HFFc6 (cell line): ENCODE results near the gene PKN1. TPM values are rescaled to one million over a fixed set of nuclear protein-coding genes. Genes with fewer than 3 reads are reported as not detected.

ENCODE experiments used
- DNase-seq: peaks from one replicate; pipeline ENCODE4 v3.0.0-alpha.2; 2018
- H3K27ac Mint-ChIP-seq: 2 replicates; pipeline ENCODE4 v1.8.0; 2020; ENCODE audit warnings: mild to moderate bottlenecking, mixed read lengths
- H3K27me3 Mint-ChIP-seq: 2 replicates; pipeline ENCODE4 v1.8.0; 2021; ENCODE audit warnings: mild to moderate bottlenecking, moderate library complexity, mixed read lengths; ENCODE audit not compliant: insufficient read depth
- H3K36me3 Mint-ChIP-seq: 2 replicates; pipeline ENCODE4 v1.8.0; 2021; ENCODE audit warnings: low read depth, mixed read lengths
- H3K4me1 Mint-ChIP-seq: 2 replicates; pipeline ENCODE4 v1.8.0; 2020; ENCODE audit warnings: low read depth, mixed read lengths
- H3K4me3 Mint-ChIP-seq: 2 replicates; pipeline ENCODE4 v1.8.0; 2020; ENCODE audit warnings: mild to moderate bottlenecking, moderate library complexity, mixed read lengths
- H3K9me3 Mint-ChIP-seq: 2 replicates; pipeline ENCODE4 v1.8.0; 2020; ENCODE audit warnings: mild to moderate bottlenecking, mixed read lengths
- total RNA-seq, 6 experiments: library from RNA; stranded (reverse); fragmentation: NEBNext Ultra II Directional; extraction: Animal tissue kit (Norgen Biotek cat#: 25700); gene quantifications; 2 replicates in 1 of 6; 3 replicates in 5 of 6; pipeline ENCODE4 v1.2.3, GENCODE V29; 2021
- TF ChIP-seq, protein P1 (sequence below): fragments of 200-600 bp; sonication (generic); IDR thresholded peaks from 2 replicates; pipeline ENCODE4 v1.5.0; 2021; ENCODE audit warnings: antibody characterized with exemption, mild to moderate bottlenecking

PKN1 gene
- total RNA-seq, 6 experiments from 2014 or later: 132 to 173 (median 149) TPM

GRCh38 chr19:14408491-14409145, 24.5 kb upstream of the PKN1 start:
- peaks cover 12% of the 10 kb centered on the region for H3K27me3 Mint-ChIP-seq
- H3K36me3 Mint-ChIP-seq: peaks cover 41% of the 10 kb centered on the region
- DNase-seq: no peak
- H3K4me1 Mint-ChIP-seq: peaks cover 5% of the 10 kb centered on the region; the same call in 1 of the 2 replicates
- H3K27ac Mint-ChIP-seq: peak overlapping the region; percentile 8; the same call in 1 of the 2 replicates
- no peak overlapping the region for H3K4me3 Mint-ChIP-seq
- TF ChIP-seq, protein P1, sequence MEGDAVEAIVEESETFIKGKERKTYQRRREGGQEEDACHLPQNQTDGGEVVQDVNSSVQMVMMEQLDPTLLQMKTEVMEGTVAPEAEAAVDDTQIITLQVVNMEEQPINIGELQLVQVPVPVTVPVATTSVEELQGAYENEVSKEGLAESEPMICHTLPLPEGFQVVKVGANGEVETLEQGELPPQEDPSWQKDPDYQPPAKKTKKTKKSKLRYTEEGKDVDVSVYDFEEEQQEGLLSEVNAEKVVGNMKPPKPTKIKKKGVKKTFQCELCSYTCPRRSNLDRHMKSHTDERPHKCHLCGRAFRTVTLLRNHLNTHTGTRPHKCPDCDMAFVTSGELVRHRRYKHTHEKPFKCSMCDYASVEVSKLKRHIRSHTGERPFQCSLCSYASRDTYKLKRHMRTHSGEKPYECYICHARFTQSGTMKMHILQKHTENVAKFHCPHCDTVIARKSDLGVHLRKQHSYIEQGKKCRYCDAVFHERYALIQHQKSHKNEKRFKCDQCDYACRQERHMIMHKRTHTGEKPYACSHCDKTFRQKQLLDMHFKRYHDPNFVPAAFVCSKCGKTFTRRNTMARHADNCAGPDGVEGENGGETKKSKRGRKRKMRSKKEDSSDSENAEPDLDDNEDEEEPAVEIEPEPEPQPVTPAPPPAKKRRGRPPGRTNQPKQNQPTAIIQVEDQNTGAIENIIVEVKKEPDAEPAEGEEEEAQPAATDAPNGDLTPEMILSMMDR: no peak
- H3K9me3 Mint-ChIP-seq: peaks cover 7% of the 10 kb centered on the region; the same call in 1 of the 2 replicates

DNA sequence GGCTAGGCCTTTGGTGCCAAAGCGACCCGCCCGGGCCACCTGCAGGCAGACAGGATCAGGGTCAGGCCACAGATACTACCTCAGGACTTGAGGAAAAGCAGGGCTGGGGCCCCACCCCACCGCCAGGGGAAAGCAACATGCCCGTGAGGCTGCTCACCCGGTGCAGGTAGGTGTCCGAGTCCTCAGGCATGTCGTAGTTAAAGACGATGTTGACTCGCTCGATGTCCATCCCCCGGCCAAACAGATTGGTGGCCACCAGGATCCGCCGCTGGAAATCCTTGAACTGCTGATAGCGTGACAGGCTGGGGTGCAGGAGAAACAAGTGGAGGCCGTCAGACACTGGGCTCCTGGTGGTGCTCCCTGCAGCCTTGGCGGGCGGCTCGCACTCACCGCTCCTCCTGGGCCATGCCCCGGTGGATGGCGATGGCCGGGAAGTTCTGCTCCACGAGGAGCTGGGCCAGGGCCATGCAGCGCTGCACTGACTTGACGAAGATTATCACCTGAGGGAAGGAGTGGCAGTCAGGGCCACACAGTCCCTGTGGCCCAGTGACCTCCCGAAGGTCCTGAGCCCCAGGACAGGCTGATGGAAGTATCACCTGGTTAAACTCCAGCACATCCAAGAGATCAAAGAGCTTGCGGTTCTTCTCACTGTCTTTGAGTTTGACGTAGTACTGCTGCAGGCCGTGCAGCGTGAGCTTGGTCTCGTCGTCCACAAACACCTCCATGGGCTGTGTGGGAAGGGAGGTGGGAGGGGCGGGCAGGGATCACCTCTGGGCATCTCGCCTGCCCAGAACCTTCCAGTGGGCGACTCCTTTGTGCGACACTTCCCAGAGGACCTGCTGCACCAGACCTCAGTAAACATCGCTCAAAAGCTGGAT, 23.7 kb upstream of the PKN1 start:
- Mint-ChIP-seq H3K4me1 (peaks cover 10% of the 10 kb centered on the region; the same call in 1 of the 2 replicates), H3K9me3 (peaks cover 7% of the 10 kb centered on the region; the same call in 1 of the 2 replicates), H3K4me3 (no peak overlapping the region), H3K27ac (no peak overlapping the region), H3K27me3 (peaks cover 12% of the 10 kb centered on the region), H3K36me3 (peaks cover 37% of the 10 kb centered on the region)
- TF ChIP-seq, protein P1: no peak
- DNase-seq: no peak

GRCh38 chr19:14410091-14411051, 22.7 kb upstream of the PKN1 start:
- no peak for DNase-seq
- Mint-ChIP-seq H3K4me3 (no peak overlapping the region), H3K4me1 (peaks cover 17% of the 10 kb centered on the region), H3K9me3 (peaks cover 7% of the 10 kb centered on the region; the same call in 1 of the 2 replicates), H3K27me3 (peaks cover 12% of the 10 kb centered on the region), H3K36me3 (peaks cover 35% of the 10 kb centered on the region), H3K27ac (no peak overlapping the region)
- TF ChIP-seq, protein P1: no peak

DNA sequence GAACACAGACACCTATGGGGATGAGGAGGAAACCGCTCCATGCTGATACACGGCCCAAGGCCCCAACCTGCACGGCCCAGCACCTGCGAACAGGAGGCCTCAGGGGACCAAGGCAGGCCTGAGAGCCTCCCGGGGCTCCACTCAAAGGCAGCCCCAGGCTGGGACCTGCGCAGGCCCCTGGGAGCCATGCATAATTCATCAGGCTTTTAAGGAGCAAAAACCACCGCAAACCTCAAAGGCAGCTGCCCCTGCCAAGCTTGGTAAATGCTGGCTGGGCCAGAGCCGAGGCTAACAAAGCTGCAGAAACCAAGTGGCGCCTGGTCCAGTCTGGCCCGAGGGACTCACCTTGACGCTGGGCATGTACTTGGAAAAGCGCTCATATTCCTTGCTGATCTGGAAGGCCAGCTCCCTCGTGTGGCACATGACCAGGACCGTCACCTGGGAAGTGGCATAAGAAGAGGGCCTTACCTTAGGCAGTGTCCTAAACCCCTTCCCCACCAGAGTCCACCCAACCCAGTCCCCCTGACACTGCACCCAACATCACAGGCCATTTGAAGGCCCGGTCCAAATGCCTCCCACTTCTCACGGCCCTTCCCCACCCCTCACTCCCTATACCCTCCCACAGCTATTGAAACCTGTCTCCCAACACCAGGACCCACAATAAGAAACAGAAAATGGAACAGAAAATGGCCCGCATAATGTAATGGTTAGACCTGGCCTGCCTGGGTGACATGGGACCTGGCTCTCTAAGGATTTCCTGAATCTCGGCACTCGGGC, 21.8 kb upstream of the PKN1 start:
- no peak overlapping the region; the same call in 1 of the 2 replicates for H3K27ac Mint-ChIP-seq
- H3K9me3 Mint-ChIP-seq: peaks cover 7% of the 10 kb centered on the region; the same call in 1 of the 2 replicates
- H3K36me3 Mint-ChIP-seq: peaks cover 36% of the 10 kb centered on the region
- H3K4me3 Mint-ChIP-seq: no peak overlapping the region
- H3K4me1 Mint-ChIP-seq: peaks cover 24% of the 10 kb centered on the region
- DNase-seq: no peak
- peaks cover 13% of the 10 kb centered on the region for H3K27me3 Mint-ChIP-seq
- TF ChIP-seq, protein P1: no peak
